C4-2B (cell line): ENCODE measurements around the gene IL33.

Experiments used
- H3K27ac ChIP-seq: fragments of 450-650 bp; 2 replicates; pipeline ENCODE4 v1.5.1; 2017
- ZFX ChIP-seq: fragments of 450-650 bp; IDR thresholded peaks from 2 replicates; pipeline ENCODE4 v1.6.1; 2017
- TF ChIP-seq, protein P1 (sequence below): fragments of 450-650 bp; conservative IDR thresholded peaks from 2 replicates; pipeline ENCODE4 v1.5.1; 2017; ENCODE audit warnings: mild to moderate bottlenecking

The IL33 gene

DNA sequence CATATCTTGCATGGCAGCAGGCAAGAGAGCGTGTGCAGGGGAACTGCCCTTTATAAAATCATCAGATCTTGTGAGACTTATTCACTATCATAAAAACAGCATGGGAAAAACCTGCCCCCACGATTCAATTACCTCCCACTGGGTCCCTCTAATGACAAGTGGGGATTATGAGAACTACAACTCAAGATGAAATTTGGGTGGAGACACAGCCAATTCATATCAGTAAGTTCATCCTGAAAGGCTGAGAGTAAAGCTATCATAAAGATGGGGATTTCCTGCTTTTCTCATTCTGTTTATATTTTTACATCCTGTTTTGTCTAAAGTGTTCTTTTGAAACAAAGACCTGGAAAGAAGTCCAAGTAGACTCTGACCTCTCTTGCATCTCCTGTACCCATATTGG lies 28.9 kb upstream of the IL33 start:
- H3K27ac ChIP-seq: no peak overlapping the region
- TF ChIP-seq, protein P1, sequence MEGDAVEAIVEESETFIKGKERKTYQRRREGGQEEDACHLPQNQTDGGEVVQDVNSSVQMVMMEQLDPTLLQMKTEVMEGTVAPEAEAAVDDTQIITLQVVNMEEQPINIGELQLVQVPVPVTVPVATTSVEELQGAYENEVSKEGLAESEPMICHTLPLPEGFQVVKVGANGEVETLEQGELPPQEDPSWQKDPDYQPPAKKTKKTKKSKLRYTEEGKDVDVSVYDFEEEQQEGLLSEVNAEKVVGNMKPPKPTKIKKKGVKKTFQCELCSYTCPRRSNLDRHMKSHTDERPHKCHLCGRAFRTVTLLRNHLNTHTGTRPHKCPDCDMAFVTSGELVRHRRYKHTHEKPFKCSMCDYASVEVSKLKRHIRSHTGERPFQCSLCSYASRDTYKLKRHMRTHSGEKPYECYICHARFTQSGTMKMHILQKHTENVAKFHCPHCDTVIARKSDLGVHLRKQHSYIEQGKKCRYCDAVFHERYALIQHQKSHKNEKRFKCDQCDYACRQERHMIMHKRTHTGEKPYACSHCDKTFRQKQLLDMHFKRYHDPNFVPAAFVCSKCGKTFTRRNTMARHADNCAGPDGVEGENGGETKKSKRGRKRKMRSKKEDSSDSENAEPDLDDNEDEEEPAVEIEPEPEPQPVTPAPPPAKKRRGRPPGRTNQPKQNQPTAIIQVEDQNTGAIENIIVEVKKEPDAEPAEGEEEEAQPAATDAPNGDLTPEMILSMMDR: no peak
- no peak for TF ChIP-seq ZFX

DNA sequence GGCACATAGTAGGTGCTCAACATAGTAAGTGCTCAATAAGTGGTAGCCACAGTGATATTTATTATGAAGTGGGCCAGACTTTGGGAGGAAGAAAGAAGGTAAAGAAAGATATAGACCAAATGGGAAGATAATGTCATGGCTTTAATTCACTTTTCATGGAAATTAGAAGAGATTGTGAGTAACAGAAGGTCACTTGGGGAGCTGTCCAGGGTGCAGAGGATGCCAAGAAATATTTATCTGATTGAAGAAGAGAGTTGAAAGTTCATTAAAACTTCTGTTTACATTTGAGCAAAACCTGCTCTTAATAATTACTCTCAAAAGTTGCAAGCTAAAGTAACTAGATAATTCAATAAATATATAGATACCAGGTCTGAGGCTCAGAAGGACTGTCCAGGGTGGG lies 28.3 kb upstream of the IL33 start:
- no peak for TF ChIP-seq ZFX
- TF ChIP-seq, protein P1: no peak
- no peak overlapping the region for H3K27ac ChIP-seq

DNA sequence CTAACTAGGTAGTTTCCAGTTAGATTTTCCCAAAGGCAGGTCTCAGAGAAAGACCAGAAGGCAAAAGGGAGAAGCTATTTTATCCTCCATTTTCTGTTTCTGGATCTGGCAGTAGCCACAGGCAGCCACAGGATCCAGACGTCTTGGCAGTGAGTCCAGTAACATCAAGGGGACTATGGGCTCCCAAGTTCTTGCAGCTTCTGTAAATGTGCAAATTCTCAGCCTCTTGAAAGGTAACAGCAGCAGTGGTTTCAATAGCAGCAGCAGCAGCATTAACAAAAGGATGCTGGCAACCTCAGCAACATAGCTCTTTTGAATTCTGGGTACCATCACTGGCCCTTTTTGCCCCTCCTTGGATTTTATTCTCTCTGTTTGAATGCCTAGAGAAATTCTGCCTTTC lies 27.1 kb upstream of the IL33 start:
- H3K27ac ChIP-seq: no peak overlapping the region
- TF ChIP-seq ZFX: no peak
- TF ChIP-seq, protein P1: no peak

DNA sequence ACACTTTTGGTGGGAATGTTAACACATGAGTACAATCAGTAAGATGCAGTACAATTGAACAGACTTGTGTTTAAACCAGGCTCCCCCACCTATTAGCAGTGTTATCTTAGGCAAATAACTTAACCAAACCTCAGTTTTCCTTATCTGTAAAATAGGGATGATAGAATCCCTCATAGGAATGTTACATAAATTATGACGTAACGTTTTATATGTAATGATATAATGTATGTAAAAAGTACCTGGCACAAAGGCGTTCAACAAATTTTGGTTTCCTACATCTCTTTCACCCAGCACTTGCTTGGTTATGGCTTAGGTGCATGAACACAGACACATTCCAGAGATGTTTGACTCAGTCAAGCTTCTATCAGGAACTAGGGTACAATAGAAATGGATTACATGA lies 26.7 kb upstream of the IL33 start:
- TF ChIP-seq ZFX: no peak
- TF ChIP-seq, protein P1: no peak

DNA sequence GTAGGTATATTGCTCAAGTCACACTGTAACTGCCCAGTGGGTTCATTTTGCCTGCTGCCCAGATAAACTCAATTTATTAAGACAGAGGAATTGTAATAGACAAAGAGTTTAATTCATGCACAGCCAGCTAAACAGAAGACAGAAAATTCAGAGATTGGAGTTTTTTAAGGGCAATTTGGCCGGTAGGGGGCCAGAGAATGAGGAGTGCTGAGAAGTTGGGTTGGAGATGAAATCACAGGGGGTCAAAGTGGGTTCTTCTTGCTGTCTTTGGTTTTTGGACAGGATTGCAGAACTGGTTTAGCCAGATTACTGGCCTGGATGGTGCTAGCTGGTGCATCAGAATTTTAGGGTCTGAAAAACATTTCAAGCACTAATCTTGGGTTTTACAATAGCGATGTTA lies 20.7 kb upstream of the IL33 start:
- no peak overlapping the region for H3K27ac ChIP-seq
- TF ChIP-seq ZFX: no peak
- TF ChIP-seq, protein P1: peak; percentile 63

More for the DNA sequence above, 26.7 kb upstream of the IL33 start:
- no peak overlapping the region for H3K27ac ChIP-seq

DNA sequence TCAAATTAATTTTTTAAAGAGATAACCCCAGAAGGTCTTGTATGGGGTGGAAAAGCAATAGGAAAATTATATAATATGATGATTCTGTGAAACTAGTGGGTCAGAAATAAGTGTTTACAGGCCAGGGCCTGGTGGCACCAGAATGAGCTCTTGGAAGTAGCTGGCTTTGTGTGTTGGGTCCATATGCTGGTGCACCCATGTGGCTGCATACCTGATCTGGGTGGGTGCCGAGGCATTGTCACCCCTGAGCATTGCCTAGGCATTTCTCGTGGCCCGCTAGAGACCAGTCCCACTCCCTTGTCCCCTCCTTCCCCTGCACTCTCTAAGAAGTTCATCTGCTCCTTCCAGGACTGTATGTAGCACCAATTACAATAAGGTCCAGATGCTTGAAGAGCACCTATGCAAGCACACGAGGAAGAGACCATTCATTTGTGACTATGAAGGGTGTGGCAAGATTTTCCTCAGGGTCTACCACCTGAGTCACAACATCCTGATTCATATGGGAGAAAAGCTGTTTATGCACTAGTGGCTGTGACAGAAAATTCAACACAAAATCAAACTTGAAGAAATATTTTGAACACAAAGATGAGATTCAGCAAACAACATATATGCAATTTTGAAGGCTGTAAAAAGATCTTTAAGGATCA lies 19.8 kb upstream of the IL33 start:
- no peak overlapping the region for H3K27ac ChIP-seq
- TF ChIP-seq, protein P1: no peak
- no peak for TF ChIP-seq ZFX

DNA sequence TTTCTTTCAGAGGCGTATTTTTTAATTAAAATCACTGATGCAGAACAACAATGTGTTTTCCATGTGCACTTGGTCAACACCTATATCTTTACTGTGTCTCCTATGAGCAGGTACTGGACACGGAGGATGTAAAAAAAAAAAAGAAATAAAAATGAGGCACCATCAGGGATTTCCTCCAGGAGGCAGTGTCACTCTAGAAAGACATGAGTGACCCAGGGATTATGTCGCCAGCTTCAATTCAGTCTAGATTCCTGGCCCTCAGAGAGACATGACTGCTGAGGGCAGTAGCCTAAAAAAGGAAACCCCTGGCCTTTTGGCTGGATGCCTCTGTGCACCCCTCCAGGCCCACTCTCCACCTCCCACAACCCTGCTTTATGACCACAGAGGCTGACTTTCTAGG lies 18.3 kb upstream of the IL33 start:
- peak overlapping the region; percentile 47 for H3K27ac ChIP-seq
- no peak for TF ChIP-seq ZFX
- TF ChIP-seq, protein P1: peak; percentile 71
